ENCODE measurements around the gene GIGYF1. TPM values are rescaled to one million over a fixed set of nuclear protein-coding genes. Genes with fewer than 3 reads are reported as not detected.

The GIGYF1 gene
- total RNA-seq, 2 experiments from 2014 or later: 42.1 to 43.0 TPM

DNA sequence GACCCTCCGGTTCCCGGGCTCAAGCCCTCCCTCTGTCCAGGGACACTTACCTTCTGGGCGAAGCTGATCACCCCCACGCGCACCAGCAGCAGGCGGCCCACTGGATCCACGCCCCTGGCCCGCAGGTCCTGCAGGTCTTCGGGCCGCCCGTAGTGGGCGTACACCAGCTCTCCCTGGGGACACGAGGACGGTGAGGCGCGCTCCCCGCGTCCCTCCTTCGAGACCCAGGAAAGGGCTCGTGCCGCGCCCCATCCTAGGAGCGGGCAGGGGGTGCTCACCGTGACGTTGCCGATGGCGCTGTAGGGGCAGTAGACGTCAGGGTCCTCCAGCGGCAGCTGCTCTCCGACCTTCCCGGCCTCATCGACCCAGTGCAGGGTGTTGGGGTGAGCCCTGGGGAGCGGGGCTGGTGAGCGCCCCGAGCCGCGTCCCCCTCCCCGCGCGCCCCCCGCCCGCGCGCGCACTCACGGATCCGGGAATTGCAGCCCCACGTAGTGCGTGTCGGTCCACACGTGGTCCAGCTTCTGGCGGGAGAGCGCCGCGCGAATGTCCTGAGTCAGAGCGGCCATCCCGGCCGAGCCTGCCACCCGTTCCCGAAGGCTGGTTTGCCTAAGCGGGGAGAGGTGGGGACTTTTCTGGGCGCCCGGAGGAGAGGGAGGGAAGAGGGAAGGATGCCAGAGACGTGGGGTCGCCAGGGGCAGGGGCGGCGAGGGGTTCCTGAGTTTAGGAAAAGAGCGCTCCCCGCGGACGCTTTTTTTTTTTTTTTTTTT is 60.9 kb downstream of the GIGYF1 start:
- DNase-seq (peak; percentile 68), ATAC-seq (peak; percentile 69)
- no peaks in the 10 kb centered on the region for H3K9me3 Mint-ChIP-seq (ENCODE audit: insufficient read depth)
- peak overlapping the region; percentile 88 for H3K27ac Mint-ChIP-seq
- H3K4me3 Mint-ChIP-seq: peak overlapping the region; percentile 83
- ChIA-PET POLR2A (interaction anchor here (0.6 to 1.4 kb wide), 5 partner anchors 21 to 242 kb away, joined by 3 to 8 read pairs (median 3); partner anchors contain the start of genes FBXO24, MOSPD3 and SRRT), CTCF (interaction anchor here (0.8 to 2.8 kb wide), 24 partner anchors 9 to 219 kb away, joined by 3 to 28 read pairs (median 4); partner anchors contain the start of genes ACTL6B, FBXO24, GIGYF1 and GNB2)
- peaks cover 5% of the 10 kb centered on the region for H3K27me3 Mint-ChIP-seq (ENCODE audit: low read depth)
- peaks cover 7% of the 10 kb centered on the region for H3K36me3 Mint-ChIP-seq (ENCODE audit: low read depth)
- peaks cover 46% of the 10 kb centered on the region for H3K4me1 Mint-ChIP-seq (ENCODE audit: low read depth)

DNA sequence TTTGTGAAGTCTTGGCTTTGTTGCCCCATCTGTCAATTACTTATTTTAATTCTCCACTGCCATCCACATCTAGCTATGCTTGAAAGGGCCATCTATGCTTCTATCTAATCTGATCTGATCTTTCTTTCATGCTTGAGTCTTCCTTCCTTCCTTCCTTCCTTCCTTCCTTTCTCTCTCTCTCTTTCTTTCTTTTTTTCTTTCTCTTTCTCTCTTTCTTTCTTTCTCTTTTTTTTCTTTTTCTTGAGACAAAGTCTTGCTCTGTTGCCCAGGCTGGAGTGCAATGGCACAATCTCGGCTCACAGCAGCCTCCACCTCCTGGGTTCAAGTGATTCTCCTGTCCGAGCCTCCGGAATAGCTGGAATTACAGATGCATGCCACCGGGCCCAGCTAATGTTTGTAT is 64.0 kb downstream of the GIGYF1 start:
- Mint-ChIP-seq H3K4me3 (no peak overlapping the region), H3K4me1 (ENCODE audit: low read depth) (peaks cover 72% of the 10 kb centered on the region), H3K27me3 (ENCODE audit: low read depth) (peaks cover 5% of the 10 kb centered on the region), H3K36me3 (ENCODE audit: low read depth) (peaks cover 15% of the 10 kb centered on the region), H3K27ac (peak overlapping the region; percentile 31), H3K9me3 (ENCODE audit: insufficient read depth) (no peaks in the 10 kb centered on the region)
- CTCF ChIA-PET: interaction anchor here (1.3 to 1.9 kb wide), 11 partner anchors 10 to 66 kb away, joined by 3 to 10 read pairs (median 4); partner anchors contain the start of genes FBXO24, GNB2 and LRCH4
- DNase-seq: no peak
- POLR2A ChIA-PET: interaction anchor here (0.6 to 1.2 kb wide), 3 partner anchors 18 to 19 kb away, joined by 3 to 5 read pairs (median 3); partner anchors contain the start of gene MOSPD3
- ATAC-seq: no peak

Other genes with a start within 250 kb of the GIGYF1 start
- 1 to 10 TPM; 2.7 to 3.6 TPM for gene SPACDR, start 230.0 kb downstream of the GIGYF1 start, total RNA-seq
- 100 to 1,000 TPM; 129 to 132 TPM for gene TSC22D4, start 215.0 kb downstream of the GIGYF1 start, total RNA-seq
- gene NYAP1, start 210.3 kb downstream of the GIGYF1 start, total RNA-seq: under 1 TPM in 1 of 2 experiments, not detected in 1; 0.23 TPM
- 10 to 100 TPM; 43.0 to 46.0 TPM for gene AGFG2, start 155.0 kb downstream of the GIGYF1 start, total RNA-seq
- gene SAP25, start 120.3 kb downstream of the GIGYF1 start, total RNA-seq: 10 to 100 TPM; 29.8 to 30.0 TPM
- 100 to 1,000 TPM; 191 to 193 TPM for gene LRCH4, start 108.1 kb downstream of the GIGYF1 start, total RNA-seq
- gene FBXO24, start 107.9 kb downstream of the GIGYF1 start, total RNA-seq: under 1 TPM; 0.37 to 0.45 TPM
- gene PCOLCE, start 91.9 kb downstream of the GIGYF1 start, total RNA-seq: 10 to 100 TPM; 17.0 to 17.6 TPM
- gene MOSPD3, start 81.7 kb downstream of the GIGYF1 start, total RNA-seq: 10 to 100 TPM; 42.1 to 43.5 TPM
- gene TFR2, start 52.7 kb downstream of the GIGYF1 start, total RNA-seq: 10 to 100 TPM; 13.1 to 14.5 TPM
- gene ACTL6B, start 37.8 kb downstream of the GIGYF1 start, total RNA-seq: not detected
- 100 to 1,000 TPM; 274 to 286 TPM for gene GNB2, start 20.5 kb downstream of the GIGYF1 start, total RNA-seq
- gene POP7, start 11.9 kb upstream of the GIGYF1 start, total RNA-seq: 10 to 100 TPM; 43.6 to 48.3 TPM
- not detected for gene EPO, start 26.2 kb upstream of the GIGYF1 start, total RNA-seq
- not detected for gene ZAN, start 39.3 kb upstream of the GIGYF1 start, total RNA-seq
- 1 to 10 TPM; 1.5 to 1.9 TPM for gene EPHB4, start 133.3 kb upstream of the GIGYF1 start, total RNA-seq
- gene SLC12A9, start 158.5 kb upstream of the GIGYF1 start, total RNA-seq: 10 to 100 TPM; 28.3 to 29.5 TPM
- gene TRIP6, start 173.1 kb upstream of the GIGYF1 start, total RNA-seq: 10 to 100 TPM; 25.5 to 28.6 TPM
- 100 to 1,000 TPM; 273 to 292 TPM for gene SRRT, start 180.9 kb upstream of the GIGYF1 start, total RNA-seq
- 1 to 10 TPM; 2.0 to 3.7 TPM for gene UFSP1, start 195.5 kb upstream of the GIGYF1 start, total RNA-seq
- not detected for gene ACHE, start 201.6 kb upstream of the GIGYF1 start, total RNA-seq